HepG2 (cell line): Measurements from ENCODE around the gene GNAI2. TPM values are rescaled to one million over a fixed set of nuclear protein-coding genes. Genes with fewer than 3 reads are reported as not detected.

ENCODE experiments used
- ARID5B ChIP-seq: IDR thresholded peaks from 2 replicates; pipeline ENCODE4 v1.4.0; 2020; ENCODE audit warnings: mild to moderate bottlenecking, missing genetic modification reagents
- CEBPG ChIP-seq: IDR thresholded peaks from 2 replicates; pipeline ENCODE4 v1.6.1; 2016
- HCFC1 ChIP-seq: fragments of 150-350 bp; IDR thresholded peaks from 2 replicates; pipeline ENCODE4 v1.6.1; 2014; ENCODE audit warnings: low read depth, low read length
- HHEX ChIP-seq: IDR thresholded peaks from 2 replicates; pipeline ENCODE4 v1.6.1; 2016; ENCODE audit warnings: control low read depth
- HNRNPL ChIP-seq: fragments of 200-400 bp; formaldehyde crosslinking; IDR thresholded peaks from 2 replicates; pipeline ENCODE4 v1.6.1; 2017; ENCODE audit warnings: mild to moderate bottlenecking, low read depth, low read length
- KMT2A ChIP-seq: sonication (generic); formaldehyde crosslinking; IDR thresholded peaks from 2 replicates; pipeline ENCODE4 v1.4.0; 2020; ENCODE audit warnings: missing genetic modification reagents
- NAIF1 ChIP-seq: sonication (generic); formaldehyde crosslinking; IDR thresholded peaks from 2 replicates; pipeline ENCODE4 v1.5.0; 2020; ENCODE audit warnings: mild to moderate bottlenecking, missing genetic modification reagents, borderline replicate concordance
- POLR2A ChIP-seq, 2 experiments: IDR thresholded peaks; 2 replicates each; pipeline ENCODE4 v1.6.1; 2011; ENCODE audit warnings: low read depth in 2 of 2, low read length in 2 of 2, mild to moderate bottlenecking in 1 of 2, moderate library complexity in 1 of 2; ENCODE audit not compliant: insufficient read depth in 1 of 2
- ZBTB46 ChIP-seq: sonication (generic); formaldehyde crosslinking; IDR thresholded peaks from 2 replicates; pipeline ENCODE4 v1.4.0; 2020; ENCODE audit warnings: mild to moderate bottlenecking, missing genetic modification reagents, borderline replicate concordance
- ZFX ChIP-seq: sonication (generic); formaldehyde crosslinking; IDR thresholded peaks from 2 replicates; pipeline ENCODE4 v1.4.0; 2020; ENCODE audit warnings: mild to moderate bottlenecking, low read depth, missing genetic modification reagents, moderate library complexity
- ZNF468 ChIP-seq: sonication (generic); formaldehyde crosslinking; IDR thresholded peaks from 2 replicates; pipeline ENCODE4 v1.8.0; 2022; ENCODE audit warnings: mild to moderate bottlenecking, moderate library complexity, missing genetic modification reagents
- ZNF687 ChIP-seq: sonication (generic); formaldehyde crosslinking; IDR thresholded peaks from 2 replicates; pipeline ENCODE4 v1.5.1; 2020; ENCODE audit warnings: mild to moderate bottlenecking, missing genetic modification reagents, moderate library complexity
- ZNF720 ChIP-seq: sonication (generic); formaldehyde crosslinking; IDR thresholded peaks from 2 replicates; pipeline ENCODE4 v1.4.0; 2020; ENCODE audit warnings: missing genetic modification reagents
- polyA plus RNA-seq, 8 experiments: library from polyadenylated mRNA; depleted of rRNA in 3 of 8; stranded (reverse) in 7 of 8; unstranded in 1 of 8; fragments of >200 nt; fragmentation: Illumina TruSeq in 4 of 8; extraction: Trizol in 4 of 8; gene quantifications; 2 replicates each; pipeline versions ENCODE4 v1.2.1 to v1.2.3, GENCODE V29; 2011 to 2016; ENCODE audit warnings: low read depth in 4 of 8, missing spikeins in 1 of 8, mixed read lengths in 1 of 8; ENCODE audit not compliant: insufficient read depth in 1 of 8
- total RNA-seq, 5 experiments: library from RNA; depleted of rRNA; stranded (reverse); fragments of >200 nt; fragmentation: Illumina TruSeq; extraction: Trizol; gene quantifications; 2 replicates each; pipeline ENCODE4 v1.2.3, GENCODE V29; 2016; ENCODE audit warnings: low read depth in 1 of 5
- TF ChIP-seq, protein P1 (sequence below): sonication (generic); IDR thresholded peaks from 2 replicates; pipeline ENCODE4 v1.6.1; 2016; ENCODE audit warnings: low read depth, borderline replicate concordance
- TF ChIP-seq, protein P2 (sequence below): sonication (generic); formaldehyde crosslinking; IDR thresholded peaks from 2 replicates; pipeline ENCODE4 v1.4.0; 2020; ENCODE audit warnings: missing genetic modification reagents

GNAI2 gene
- total and polyA plus RNA-seq, 2 of the 13 experiments (the other 11 are each of a cell fraction or from before 2014, with no cell fraction given): 51.1 to 66.2 TPM

DNA sequence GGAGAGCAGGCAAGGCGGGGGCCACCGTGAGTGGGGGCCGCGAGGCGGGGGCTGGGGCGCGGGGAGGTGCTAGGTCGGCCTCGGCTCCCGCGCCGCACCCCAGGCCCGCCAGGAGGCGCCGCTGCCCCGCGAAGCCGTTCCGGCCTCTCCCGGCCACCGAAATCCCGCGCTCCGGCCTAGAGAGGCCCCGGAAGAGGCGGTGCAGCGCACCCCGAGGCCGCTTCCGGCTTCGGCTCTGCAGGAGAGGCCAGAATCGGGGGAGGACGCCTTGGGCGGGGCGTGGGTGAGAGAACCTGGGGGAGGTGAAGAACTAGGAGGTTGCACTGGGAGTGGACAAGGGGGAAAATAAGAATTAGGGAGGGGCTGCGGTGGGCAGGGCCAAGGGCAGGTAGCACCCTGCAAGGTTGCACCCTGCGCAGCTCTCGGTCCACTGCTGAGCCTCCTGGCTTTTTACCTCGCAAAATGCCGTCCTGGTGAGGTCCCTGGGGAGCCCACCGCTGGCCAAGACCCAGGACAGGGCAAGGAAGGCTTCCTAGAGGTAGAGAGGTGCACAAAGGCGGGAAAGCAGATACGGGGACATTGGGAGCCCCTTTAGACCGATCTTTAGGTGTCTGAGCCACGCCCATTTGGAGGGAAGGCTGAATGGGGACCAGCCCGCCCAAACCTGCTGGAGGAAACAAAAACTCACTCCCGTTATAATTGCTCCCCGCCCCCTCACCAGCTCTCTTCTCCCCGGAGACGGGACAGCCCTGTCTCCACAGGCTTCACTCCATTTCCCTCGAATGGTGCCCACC is 8.4 kb upstream of the GNAI2 start (continued):
- TF ChIP-seq ARID5B (CRISPR knock-in tag) (peak; percentile 69; the same call in 1 of the 2 replicates), ZFX (peak; percentile 78), ZNF687 (CRISPR knock-in tag) (peak; percentile 92), ZBTB46 (CRISPR knock-in tag) (0 out of 2 replicates have a peak, but pooled peaks have one; percentile 35), HCFC1 (peak; percentile 56; the same call in 1 of the 2 replicates), HNRNPL (no peak), CEBPG (no peak), ZNF468 (CRISPR knock-in tag) (no peak), HHEX (CRISPR knock-in tag) (no peak), KMT2A (CRISPR knock-in tag) (peak; percentile 92), POLR2A (IDR thresholded peaks at IDR 0.05; ENCODE audit: insufficient read depth in 1 of 2, low read depth in 2 of 2, low read length in 2 of 2) (no peak), ZNF720 (no peak), NAIF1 (CRISPR knock-in tag) (peak; percentile 63; the same call in 1 of the 2 replicates)
- TF ChIP-seq, protein P1, sequence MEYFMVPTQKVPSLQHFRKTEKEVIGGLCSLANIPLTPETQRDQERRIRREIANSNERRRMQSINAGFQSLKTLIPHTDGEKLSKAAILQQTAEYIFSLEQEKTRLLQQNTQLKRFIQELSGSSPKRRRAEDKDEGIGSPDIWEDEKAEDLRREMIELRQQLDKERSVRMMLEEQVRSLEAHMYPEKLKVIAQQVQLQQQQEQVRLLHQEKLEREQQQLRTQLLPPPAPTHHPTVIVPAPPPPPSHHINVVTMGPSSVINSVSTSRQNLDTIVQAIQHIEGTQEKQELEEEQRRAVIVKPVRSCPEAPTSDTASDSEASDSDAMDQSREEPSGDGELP: no peak
- TF ChIP-seq, protein P2, sequence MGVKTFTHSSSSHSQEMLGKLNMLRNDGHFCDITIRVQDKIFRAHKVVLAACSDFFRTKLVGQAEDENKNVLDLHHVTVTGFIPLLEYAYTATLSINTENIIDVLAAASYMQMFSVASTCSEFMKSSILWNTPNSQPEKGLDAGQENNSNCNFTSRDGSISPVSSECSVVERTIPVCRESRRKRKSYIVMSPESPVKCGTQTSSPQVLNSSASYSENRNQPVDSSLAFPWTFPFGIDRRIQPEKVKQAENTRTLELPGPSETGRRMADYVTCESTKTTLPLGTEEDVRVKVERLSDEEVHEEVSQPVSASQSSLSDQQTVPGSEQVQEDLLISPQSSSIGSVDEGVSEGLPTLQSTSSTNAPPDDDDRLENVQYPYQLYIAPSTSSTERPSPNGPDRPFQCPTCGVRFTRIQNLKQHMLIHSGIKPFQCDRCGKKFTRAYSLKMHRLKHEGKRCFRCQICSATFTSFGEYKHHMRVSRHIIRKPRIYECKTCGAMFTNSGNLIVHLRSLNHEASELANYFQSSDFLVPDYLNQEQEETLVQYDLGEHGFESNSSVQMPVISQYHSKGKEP (CRISPR knock-in tag): no peak
